Measurements from ENCODE around the gene HIGD2A.

Gene HIGD2A

GRCh38 chr5:176426876-176427275 is 38.3 kb downstream of the HIGD2A start:
- no peaks in the 10 kb centered on the region for H3K4me1 ChIP-seq (ENCODE audit: control insufficient read depth in 5 of 5, insufficient read depth in 5 of 5, low read length in 5 of 5)

GRCh38 chr5:176427971-176428370 is 39.4 kb downstream of the HIGD2A start:
- no peaks in the 10 kb centered on the region for H3K4me1 ChIP-seq (ENCODE audit: control insufficient read depth in 5 of 5, insufficient read depth in 5 of 5, low read length in 5 of 5)
- no peaks in the 10 kb centered on the region for H3K27me3 ChIP-seq (ENCODE audit: control insufficient read depth in 5 of 5, insufficient read depth in 4 of 5, low read length in 5 of 5)
- no peak overlapping the region for H3K4me3 ChIP-seq (ENCODE audit: low read depth in 1 of 5, low read length in 5 of 5)
- H3K36me3 ChIP-seq (ENCODE audit: control insufficient read depth in 5 of 5, insufficient read depth in 5 of 5, low read length in 5 of 5): no peaks in the 10 kb centered on the region
- no peak overlapping the region for H3K9ac ChIP-seq (ENCODE audit: low read length in 5 of 5)
- no peaks in the 10 kb centered on the region for H3K9me3 ChIP-seq (ENCODE audit: control insufficient read depth in 5 of 5, low read length in 5 of 5)
- no peak overlapping the region for H3K27ac ChIP-seq (ENCODE audit: low read depth, low read length)

More at GRCh38 chr5:176426876-176427275, 38.3 kb downstream of the HIGD2A start:
- no peaks in the 10 kb centered on the region for H3K9me3 ChIP-seq (ENCODE audit: control insufficient read depth in 5 of 5, low read length in 5 of 5)
- no peak overlapping the region for H3K4me3 ChIP-seq (ENCODE audit: low read depth in 1 of 5, low read length in 5 of 5)
- H3K36me3 ChIP-seq (ENCODE audit: control insufficient read depth in 5 of 5, insufficient read depth in 5 of 5, low read length in 5 of 5): no peaks in the 10 kb centered on the region
- no peak overlapping the region for H3K27ac ChIP-seq (ENCODE audit: low read depth, low read length)
- H3K9ac ChIP-seq (ENCODE audit: low read length in 5 of 5): no peak overlapping the region
- H3K27me3 ChIP-seq (ENCODE audit: control insufficient read depth in 5 of 5, insufficient read depth in 4 of 5, low read length in 5 of 5): no peaks in the 10 kb centered on the region

GRCh38 chr5:176429972-176430371 is 41.4 kb downstream of the HIGD2A start:
- Histone ChIP-seq H3K9me3 (ENCODE audit: control insufficient read depth in 5 of 5, low read length in 5 of 5) (no peaks in the 10 kb centered on the region), H3K27ac (ENCODE audit: low read depth, low read length) (no peak overlapping the region), H3K4me1 (ENCODE audit: control insufficient read depth in 5 of 5, insufficient read depth in 5 of 5, low read length in 5 of 5) (no peaks in the 10 kb centered on the region), H3K9ac (ENCODE audit: low read length in 5 of 5) (no peak overlapping the region), H3K4me3 (ENCODE audit: low read depth in 1 of 5, low read length in 5 of 5) (no peak overlapping the region), H3K27me3 (ENCODE audit: control insufficient read depth in 5 of 5, insufficient read depth in 4 of 5, low read length in 5 of 5) (no peaks in the 10 kb centered on the region), H3K36me3 (ENCODE audit: control insufficient read depth in 5 of 5, insufficient read depth in 5 of 5, low read length in 5 of 5) (no peaks in the 10 kb centered on the region)

- Histone ChIP-seq H3K9me3 (ENCODE audit: control insufficient read depth in 5 of 5, low read length in 5 of 5) (no peaks in the 10 kb centered on the region), H3K36me3 (ENCODE audit: control insufficient read depth in 5 of 5, insufficient read depth in 5 of 5, low read length in 5 of 5) (no peaks in the 10 kb centered on the region), H3K9ac (ENCODE audit: low read length in 5 of 5) (no peak overlapping the region), H3K4me1 (ENCODE audit: control insufficient read depth in 5 of 5, insufficient read depth in 5 of 5, low read length in 5 of 5) (peaks cover 0 to 3% (median 0%) of the 10 kb centered on the region in 5 donors), H3K4me3 (ENCODE audit: low read depth in 1 of 5, low read length in 5 of 5) (no peak overlapping the region), H3K27me3 (ENCODE audit: control insufficient read depth in 5 of 5, insufficient read depth in 4 of 5, low read length in 5 of 5) (peaks cover 0 to 3% (median 0%) of the 10 kb centered on the region in 5 donors), H3K27ac (ENCODE audit: low read depth, low read length) (no peak overlapping the region)
Observed at GRCh38 chr5:176432707-176433106, 44.2 kb downstream of the HIGD2A start.

- Histone ChIP-seq H3K36me3 (ENCODE audit: control insufficient read depth in 5 of 5, insufficient read depth in 5 of 5, low read length in 5 of 5) (no peaks in the 10 kb centered on the region), H3K4me3 (ENCODE audit: low read depth in 1 of 5, low read length in 5 of 5) (peak overlapping the region in 2 of 5 donors; percentile 20 to 25), H3K4me1 (ENCODE audit: control insufficient read depth in 5 of 5, insufficient read depth in 5 of 5, low read length in 5 of 5) (peaks cover 0 to 7% (median 0%) of the 10 kb centered on the region in 5 donors), H3K27ac (ENCODE audit: low read depth, low read length) (no peak overlapping the region), H3K9ac (ENCODE audit: low read length in 5 of 5) (peak overlapping the region in 1 of 5 donors; percentile 38), H3K27me3 (ENCODE audit: control insufficient read depth in 5 of 5, insufficient read depth in 4 of 5, low read length in 5 of 5) (peaks cover 2 to 8% (median 6%) of the 10 kb centered on the region in 5 donors), H3K9me3 (ENCODE audit: control insufficient read depth in 5 of 5, low read length in 5 of 5) (no peaks in the 10 kb centered on the region)
Observed at GRCh38 chr5:176436656-176437055, 48.1 kb downstream of the HIGD2A start.

GRCh38 chr5:176438959-176439757 is 50.6 kb downstream of the HIGD2A start:
- Histone ChIP-seq H3K9ac (ENCODE audit: low read length in 5 of 5) (no peak overlapping the region), H3K27ac (ENCODE audit: low read depth, low read length) (no peak overlapping the region), H3K4me3 (ENCODE audit: low read depth in 1 of 5, low read length in 5 of 5) (no peak overlapping the region), H3K9me3 (ENCODE audit: control insufficient read depth in 5 of 5, low read length in 5 of 5) (no peaks in the 10 kb centered on the region), H3K4me1 (ENCODE audit: control insufficient read depth in 5 of 5, insufficient read depth in 5 of 5, low read length in 5 of 5) (peaks cover 0 to 12% (median 0%) of the 10 kb centered on the region in 5 donors), H3K36me3 (ENCODE audit: control insufficient read depth in 5 of 5, insufficient read depth in 5 of 5, low read length in 5 of 5) (no peaks in the 10 kb centered on the region), H3K27me3 (ENCODE audit: control insufficient read depth in 5 of 5, insufficient read depth in 4 of 5, low read length in 5 of 5) (peaks cover 5 to 8% (median 7%) of the 10 kb centered on the region in 5 donors)

Data from subcutaneous abdominal adipose tissue (tissue), 5 donors.